ENCODE measurements around the gene PFN3. TPM values are rescaled to one million over a fixed set of nuclear protein-coding genes. Genes with fewer than 3 reads are reported as not detected.
A peak's percentile ranks its signal among the peaks of the same experiment; 100 is the strongest.

Gene PFN3
- total and polyA plus RNA-seq, 2 of the 13 experiments (the other 11 are each of a cell fraction or from before 2014, with no cell fraction given): not detected

DNA sequence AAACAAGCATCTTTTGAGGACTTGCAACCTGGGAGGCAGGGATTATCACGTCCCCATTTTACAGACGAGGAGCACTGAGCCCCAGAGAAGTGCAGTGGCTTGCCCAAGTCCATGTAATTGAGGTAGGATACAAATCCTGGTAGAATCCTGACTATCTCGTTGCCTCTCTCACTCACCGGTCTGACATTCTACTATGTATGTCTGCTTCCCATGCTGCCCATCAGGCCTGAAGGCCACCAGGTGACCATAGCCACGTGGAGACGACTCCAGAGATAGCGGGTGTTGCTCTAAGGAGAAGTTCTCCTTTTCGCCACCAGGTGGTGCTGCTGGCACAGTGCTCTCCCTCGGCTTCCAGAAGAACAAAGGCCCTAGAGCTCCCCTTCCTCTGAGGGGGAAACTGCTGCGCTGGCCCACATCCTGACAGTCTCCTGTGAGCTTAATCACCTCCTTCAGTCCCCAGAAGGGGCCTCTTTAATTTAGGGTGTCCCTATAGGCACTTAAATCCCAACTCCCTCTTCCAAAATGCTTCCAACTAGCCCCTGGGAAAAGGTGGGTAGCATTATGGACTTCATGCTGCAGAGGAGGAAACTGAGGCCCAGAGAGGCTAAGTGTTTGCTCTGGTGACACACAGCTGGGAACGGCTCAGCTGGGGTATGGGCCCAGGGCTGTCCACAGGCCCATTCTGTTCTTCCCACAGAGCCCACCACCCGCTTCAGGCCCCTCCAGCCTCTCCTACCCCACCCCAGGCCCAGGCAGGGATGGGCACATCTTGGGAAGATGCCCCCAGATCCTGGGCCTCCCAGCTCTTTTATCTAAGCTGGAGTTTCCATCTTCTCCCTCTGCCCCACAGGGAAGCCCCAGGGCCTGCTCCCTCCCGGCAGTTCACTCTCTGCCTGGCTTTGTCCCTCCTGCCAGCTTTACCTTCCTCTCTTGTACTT, 9.8 kb downstream of the PFN3 start (continued):
- TF ChIP-seq FOXA3 (CRISPR knock-in tag; IDR thresholded peaks at IDR 0.05): peak; percentile 37; the same call in 1 of the 2 replicates
- peak; percentile 71 for TF ChIP-seq ZNF296 (CRISPR knock-in tag; conservative IDR thresholded peaks at IDR 0.05)
- 0 out of 2 replicates have a peak, but pooled peaks have one; percentile 20 for TF ChIP-seq PITX1 (CRISPR knock-in tag; IDR thresholded peaks at IDR 0.05)
- TF ChIP-seq ZNF431 (CRISPR knock-in tag; IDR thresholded peaks at IDR 0.05; ENCODE audit: borderline replicate concordance, low read depth): 0 out of 2 replicates have a peak, but pooled peaks have one; percentile 54
- no peak for TF ChIP-seq CBX2 (IDR thresholded peaks at IDR 0.05; ENCODE audit: low read depth, low read length)
- no peak for TF ChIP-seq CBX2 (CRISPR knock-in tag; IDR thresholded peaks at IDR 0.05; ENCODE audit: low read depth)
- no peak for TF ChIP-seq SUZ12 (IDR thresholded peaks at IDR 0.05; ENCODE audit: low read depth, low read length)
- peak; percentile 87 for TF ChIP-seq ZMYM3 (CRISPR knock-in tag; IDR thresholded peaks at IDR 0.05)
- TF ChIP-seq ZBTB7B (CRISPR knock-in tag; IDR thresholded peaks at IDR 0.05): peak; percentile 53; the same call in 1 of the 2 replicates
- no peak for TF ChIP-seq SP2 (CRISPR knock-in tag; IDR thresholded peaks at IDR 0.05)
- TF ChIP-seq RNF2 (conservative IDR thresholded peaks at IDR 0.05; ENCODE audit: low read depth): 0 out of 2 replicates have a peak, but pooled peaks have one; percentile 37
- peak; percentile 67; the same call in 1 of the 2 replicates for TF ChIP-seq TGIF2 (CRISPR knock-in tag; IDR thresholded peaks at IDR 0.05)
- 0 out of 2 replicates have a peak, but pooled peaks have one; percentile 39 for TF ChIP-seq ZFX (CRISPR knock-in tag; IDR thresholded peaks at IDR 0.05; ENCODE audit: low read depth)
- peak; percentile 49; the same call in 1 of the 2 replicates for TF ChIP-seq ETV5 (CRISPR knock-in tag; IDR thresholded peaks at IDR 0.05; ENCODE audit: borderline replicate concordance)
- no peak for TF ChIP-seq KAT2B (IDR thresholded peaks at IDR 0.05; ENCODE audit: borderline replicate concordance, low read depth, low read length)
- no peak for TF ChIP-seq CREM (IDR thresholded peaks at IDR 0.05)
- no peak for TF ChIP-seq CREM (CRISPR knock-in tag; IDR thresholded peaks at IDR 0.05)
- TF ChIP-seq RAD51 (IDR thresholded peaks at IDR 0.05; ENCODE audit: borderline replicate concordance): peak; percentile 18; the same call in 1 of the 2 replicates
- TF ChIP-seq SMYD3 (CRISPR knock-in tag; IDR thresholded peaks at IDR 0.05): no peak
- 0 out of 2 replicates have a peak, but pooled peaks have one; percentile 20 for TF ChIP-seq RCOR2 (CRISPR knock-in tag; IDR thresholded peaks at IDR 0.05)
- TF ChIP-seq, protein P1, sequence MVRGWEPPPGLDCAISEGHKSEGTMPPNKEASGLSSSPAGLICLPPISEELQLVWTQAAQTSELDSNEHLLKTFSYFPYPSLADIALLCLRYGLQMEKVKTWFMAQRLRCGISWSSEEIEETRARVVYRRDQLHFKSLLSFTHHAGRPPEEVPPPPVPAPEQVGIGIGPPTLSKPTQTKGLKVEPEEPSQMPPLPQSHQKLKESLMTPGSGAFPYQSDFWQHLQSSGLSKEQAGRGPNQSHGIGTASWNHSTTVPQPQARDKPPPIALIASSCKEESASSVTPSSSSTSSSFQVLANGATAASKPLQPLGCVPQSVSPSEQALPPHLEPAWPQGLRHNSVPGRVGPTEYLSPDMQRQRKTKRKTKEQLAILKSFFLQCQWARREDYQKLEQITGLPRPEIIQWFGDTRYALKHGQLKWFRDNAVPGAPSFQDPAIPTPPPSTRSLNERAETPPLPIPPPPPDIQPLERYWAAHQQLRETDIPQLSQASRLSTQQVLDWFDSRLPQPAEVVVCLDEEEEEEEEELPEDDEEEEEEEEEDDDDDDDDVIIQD (CRISPR knock-in tag; IDR thresholded peaks at IDR 0.05; ENCODE audit: low read depth): 0 out of 2 replicates have a peak, but pooled peaks have one; percentile 30
- peak; percentile 56 for TF ChIP-seq SALL1 (CRISPR knock-in tag; IDR thresholded peaks at IDR 0.05)
- peak; percentile 92 for TF ChIP-seq ZNF768 (CRISPR knock-in tag; IDR thresholded peaks at IDR 0.05)
- TF ChIP-seq, protein P2, sequence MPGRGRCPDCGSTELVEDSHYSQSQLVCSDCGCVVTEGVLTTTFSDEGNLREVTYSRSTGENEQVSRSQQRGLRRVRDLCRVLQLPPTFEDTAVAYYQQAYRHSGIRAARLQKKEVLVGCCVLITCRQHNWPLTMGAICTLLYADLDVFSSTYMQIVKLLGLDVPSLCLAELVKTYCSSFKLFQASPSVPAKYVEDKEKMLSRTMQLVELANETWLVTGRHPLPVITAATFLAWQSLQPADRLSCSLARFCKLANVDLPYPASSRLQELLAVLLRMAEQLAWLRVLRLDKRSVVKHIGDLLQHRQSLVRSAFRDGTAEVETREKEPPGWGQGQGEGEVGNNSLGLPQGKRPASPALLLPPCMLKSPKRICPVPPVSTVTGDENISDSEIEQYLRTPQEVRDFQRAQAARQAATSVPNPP (CRISPR knock-in tag; IDR thresholded peaks at IDR 0.05): no peak
- TF ChIP-seq, protein P3, sequence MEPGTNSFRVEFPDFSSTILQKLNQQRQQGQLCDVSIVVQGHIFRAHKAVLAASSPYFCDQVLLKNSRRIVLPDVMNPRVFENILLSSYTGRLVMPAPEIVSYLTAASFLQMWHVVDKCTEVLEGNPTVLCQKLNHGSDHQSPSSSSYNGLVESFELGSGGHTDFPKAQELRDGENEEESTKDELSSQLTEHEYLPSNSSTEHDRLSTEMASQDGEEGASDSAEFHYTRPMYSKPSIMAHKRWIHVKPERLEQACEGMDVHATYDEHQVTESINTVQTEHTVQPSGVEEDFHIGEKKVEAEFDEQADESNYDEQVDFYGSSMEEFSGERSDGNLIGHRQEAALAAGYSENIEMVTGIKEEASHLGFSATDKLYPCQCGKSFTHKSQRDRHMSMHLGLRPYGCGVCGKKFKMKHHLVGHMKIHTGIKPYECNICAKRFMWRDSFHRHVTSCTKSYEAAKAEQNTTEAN (CRISPR knock-in tag; conservative IDR thresholded peaks at IDR 0.05): no peak
- no peak for TF ChIP-seq GABPA (IDR thresholded peaks at IDR 0.05; ENCODE audit: low read depth, low read length)
- 0 out of 2 replicates have a peak, but pooled peaks have one; percentile 15 for TF ChIP-seq GABPA (CRISPR knock-in tag; IDR thresholded peaks at IDR 0.05; ENCODE audit: low read depth)
- TF ChIP-seq HOXA3 (CRISPR knock-in tag; IDR thresholded peaks at IDR 0.05): peak; percentile 25; the same call in 1 of the 2 replicates
- no peak for TF ChIP-seq SIN3B (IDR thresholded peaks at IDR 0.05; ENCODE audit: low read length)

Data from HepG2 (cell line).